SK-N-SH (cell line): ENCODE results near the gene SOX8. TPM values are rescaled to one million over a fixed set of nuclear protein-coding genes. Genes with fewer than 3 reads are reported as not detected.

Source experiments
- CTCF ChIA-PET: fragments of 300-600, 350-600 bp; formaldehyde crosslinking; extraction: SDS; loops from one replicate; lab custom pipeline; 2021; lab: Yijun Ruan, JAX
- POLR2A ChIA-PET: fragments of 350-600 bp; sonication (Branson Sonifier 250); formaldehyde crosslinking; extraction: SDS; loops from one replicate; lab custom pipeline; 2020; ENCODE audit warnings: antibody characterized with exemption, inconsistent platforms; lab: Yijun Ruan, JAX
- DNase-seq: peaks from one replicate; pipeline ENCODE4 v3.0.0; 2012
- H2AFZ ChIP-seq: fragments of 200-600 bp; sonication (generic); 2 replicates; pipeline ENCODE4 v1.8.1; 2016; ENCODE audit warnings: antibody characterized with exemption, mild to moderate bottlenecking, low read depth
- H3F3A ChIP-seq: fragments of 200-600 bp; sonication (generic); replicated peaks from 2 replicates; pipeline ENCODE3; 2016; ENCODE audit warnings: antibody characterized with exemption, mild to moderate bottlenecking; ENCODE audit not compliant: insufficient read depth
- H3K27ac ChIP-seq, 2 experiments: fragments of 200-500 bp in 1 of 2; fragments of 200-600 bp in 1 of 2; sonication (Bioruptor generic) in 1 of 2; sonication (generic), shearing (Covaris generic) in 1 of 2; 2 replicates each; pipeline versions ENCODE4 v1.5.1 to v1.6.1; 2014 to 2016; ENCODE audit warnings: low read depth in 2 of 2, inconsistent platforms in 1 of 2, low read length in 1 of 2, mild to moderate bottlenecking in 1 of 2, mixed read lengths in 1 of 2
- H3K27me3 ChIP-seq: fragments of 200-600 bp; sonication (generic), shearing (Covaris generic); 2 replicates; pipeline ENCODE4 v1.6.1; 2016; ENCODE audit warnings: mixed run types; ENCODE audit not compliant: insufficient read depth
- H3K36me3 ChIP-seq, 2 experiments: fragments of 200-500 bp in 1 of 2; fragments of 200-600 bp in 1 of 2; sonication (Bioruptor generic) in 1 of 2; sonication (generic) in 1 of 2; replicated peaks in 1 of 2; 2 replicates each; pipeline versions ENCODE3 to v1.5.1; 2014 to 2016; ENCODE audit warnings: low read length in 1 of 2, mild to moderate bottlenecking in 1 of 2; ENCODE audit not compliant: insufficient read depth in 2 of 2, control insufficient read depth in 1 of 2
- H3K4me1 ChIP-seq, 2 experiments: fragments of 200-500 bp in 1 of 2; fragments of 200-600 bp in 1 of 2; sonication (Bioruptor generic) in 1 of 2; sonication (generic), shearing (Covaris generic) in 1 of 2; 2 replicates each; pipeline versions ENCODE4 v1.5.1 to v1.6.1; 2014 to 2016; ENCODE audit warnings: low read depth in 1 of 2, low read length in 1 of 2, mixed run types in 1 of 2; ENCODE audit not compliant: insufficient read depth in 2 of 2, control insufficient read depth in 1 of 2
- H3K4me2 ChIP-seq: fragments of 200-600 bp; sonication (generic), shearing (Covaris generic); 2 replicates; pipeline ENCODE4 v1.6.1; 2017; ENCODE audit warnings: mixed run types
- H3K4me3 ChIP-seq, 2 experiments: fragments of 200-500 bp in 1 of 2; fragments of 200-600 bp in 1 of 2; sonication (Bioruptor generic) in 1 of 2; sonication (generic), shearing (Covaris generic) in 1 of 2; 2 replicates each; pipeline versions ENCODE4 v1.5.1 to v1.8.1; 2014 to 2016; ENCODE audit warnings: low read depth in 2 of 2, inconsistent platforms in 1 of 2, low read length in 1 of 2, mild to moderate bottlenecking in 1 of 2, mixed read lengths in 1 of 2, moderate library complexity in 1 of 2
- H3K79me2 ChIP-seq: fragments of 200-600 bp; sonication (generic); 2 replicates; pipeline ENCODE4 v1.8.1; 2017; ENCODE audit warnings: mild to moderate bottlenecking; ENCODE audit not compliant: insufficient read depth
- H3K9ac ChIP-seq: fragments of 200-600 bp; sonication (generic); 2 replicates; pipeline ENCODE4 v1.6.1; 2017; ENCODE audit warnings: mixed run types
- H3K9me2 ChIP-seq: fragments of 200-600 bp; sonication (generic); 2 replicates; pipeline ENCODE4 v1.6.1; 2017; ENCODE audit warnings: mixed run types
- H3K9me3 ChIP-seq: fragments of 200-600 bp; sonication (generic); 2 replicates; pipeline ENCODE4 v1.6.1; 2017; ENCODE audit warnings: mixed run types, mild to moderate bottlenecking, moderate library complexity
- H4K20me1 ChIP-seq: fragments of 200-600 bp; sonication (generic); 2 replicates; pipeline ENCODE4 v1.6.1; 2017; ENCODE audit warnings: mild to moderate bottlenecking, mixed run types; ENCODE audit not compliant: insufficient read depth
- JUND ChIP-seq: IDR thresholded peaks from 2 replicates; pipeline ENCODE4 v1.4.0; 2012
- MXI1 ChIP-seq: IDR thresholded peaks from 2 replicates; pipeline ENCODE4 v1.6.1; 2012; ENCODE audit warnings: mild to moderate bottlenecking, low read depth, low read length, improper control_type of control experiment
- POLR2AphosphoS5 ChIP-seq: IDR thresholded peaks from 2 replicates; pipeline ENCODE4 v1.6.1; 2012; ENCODE audit warnings: low read depth, low read length
- RFX5 ChIP-seq: IDR thresholded peaks from 2 replicates; pipeline ENCODE4 v1.6.1; 2012; ENCODE audit warnings: mild to moderate bottlenecking, improper control_type of control experiment, low read length
- TAF1 ChIP-seq: IDR thresholded peaks from 2 replicates; pipeline ENCODE4 v1.6.1; 2012; ENCODE audit warnings: low read depth, mild to moderate bottlenecking, low read length, moderate library complexity, borderline replicate concordance
- YY1 ChIP-seq: IDR thresholded peaks from 2 replicates; pipeline ENCODE4 v1.4.0; 2012; ENCODE audit warnings: low read depth, mild to moderate bottlenecking
- WGBS: methylation state at CpG from one replicate; pipeline ENCODE4 v1.1.6; 2017; ENCODE audit warnings: low lambda C conversion rate; 5-methylcytosine and 5-hydroxymethylcytosine counted together
- polyA plus RNA-seq, 3 experiments: library from polyadenylated mRNA; depleted of rRNA; stranded (reverse); fragments of >200 nt; gene quantifications; 2 replicates each; pipeline ENCODE4 v1.2.3, GENCODE V29; 2012
- TF ChIP-seq, protein P1 (sequence below): fragments of 150-350 bp; IDR thresholded peaks from 2 replicates; pipeline ENCODE4 v1.6.1; 2016; ENCODE audit warnings: mild to moderate bottlenecking, low read depth, low read length
- TF ChIP-seq, protein P2 (sequence below): IDR thresholded peaks from 2 replicates; pipeline ENCODE4 v1.4.0; 2012; ENCODE audit warnings: low read depth, borderline replicate concordance
- TF ChIP-seq, protein P3 (sequence below): fragments of 200-600 bp; sonication (generic); IDR thresholded peaks from 2 replicates; pipeline ENCODE4 v1.6.1; 2017; ENCODE audit warnings: antibody characterized with exemption, mild to moderate bottlenecking, moderate library complexity
- TF ChIP-seq, protein P4 (sequence below): IDR thresholded peaks from 2 replicates; pipeline ENCODE4 v1.6.1; 2012; ENCODE audit warnings: mild to moderate bottlenecking, low read depth, low read length, moderate library complexity
- TF ChIP-seq, protein P5 (sequence below): IDR thresholded peaks from 2 replicates; pipeline ENCODE4 v1.4.0; 2012; ENCODE audit warnings: low read depth

SOX8 gene
- polyA plus RNA-seq, 1 of the 3 experiments (the other 2 are of a cell fraction): not detected

DNA sequence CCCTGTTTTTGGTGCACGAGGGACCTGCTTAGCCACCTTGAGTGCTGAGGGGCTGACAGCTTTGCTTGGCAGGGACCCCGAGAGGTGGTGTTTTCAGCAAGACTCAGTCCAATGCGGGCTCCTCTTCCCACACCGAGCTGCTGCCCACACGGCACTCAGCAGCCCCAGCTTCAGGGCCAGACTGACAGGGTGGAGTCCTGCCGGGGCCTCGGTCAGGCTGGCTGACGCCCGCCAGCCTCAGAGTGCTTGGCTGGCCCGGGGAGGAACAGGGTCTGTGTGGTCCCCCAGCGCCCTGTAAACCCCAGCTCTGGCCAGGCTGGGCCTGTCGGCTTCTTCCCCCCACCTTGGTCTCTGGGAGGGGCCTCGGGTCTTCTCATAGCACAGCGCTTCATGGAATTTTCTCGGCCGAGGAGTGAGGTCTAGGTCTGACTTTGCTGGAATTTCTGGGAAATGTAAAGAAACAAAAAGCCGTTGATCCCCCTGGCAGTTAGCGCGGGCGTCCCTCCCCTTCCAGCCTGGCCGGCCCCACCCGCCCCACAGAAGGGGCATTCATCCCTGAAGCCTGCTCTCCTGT lies 2.6 kb downstream of the SOX8 start:
- Histone ChIP-seq H3K4me3 (no peak overlapping the region), H3K27me3 (peaks cover 90% of the 10 kb centered on the region), H2AFZ (no peak overlapping the region), H3K9ac (no peak overlapping the region), H3F3A (peaks cover 3% of the 10 kb centered on the region), H4K20me1 (peaks cover 19% of the 10 kb centered on the region; the same call in 1 of the 2 replicates), H3K36me3 (no peaks in the 10 kb centered on the region), H3K27ac (no peak overlapping the region), H3K9me2 (no peaks in the 10 kb centered on the region), H3K4me1 (no peaks in the 10 kb centered on the region), H3K4me2 (no peak overlapping the region), H3K79me2 (no peaks in the 10 kb centered on the region), H3K9me3 (no peaks in the 10 kb centered on the region)
- ChIA-PET POLR2A (interaction anchor here (0.6 kb wide), 1 partner anchor 637 kb away, joined by 3 read pairs; no protein-coding TSS in a partner anchor), CTCF (no interaction called here)
- TF ChIP-seq JUND (no peak), POLR2AphosphoS5 (no peak), TAF1 (no peak), YY1 (no peak), RFX5 (no peak), MXI1 (no peak)
- TF ChIP-seq, protein P1, sequence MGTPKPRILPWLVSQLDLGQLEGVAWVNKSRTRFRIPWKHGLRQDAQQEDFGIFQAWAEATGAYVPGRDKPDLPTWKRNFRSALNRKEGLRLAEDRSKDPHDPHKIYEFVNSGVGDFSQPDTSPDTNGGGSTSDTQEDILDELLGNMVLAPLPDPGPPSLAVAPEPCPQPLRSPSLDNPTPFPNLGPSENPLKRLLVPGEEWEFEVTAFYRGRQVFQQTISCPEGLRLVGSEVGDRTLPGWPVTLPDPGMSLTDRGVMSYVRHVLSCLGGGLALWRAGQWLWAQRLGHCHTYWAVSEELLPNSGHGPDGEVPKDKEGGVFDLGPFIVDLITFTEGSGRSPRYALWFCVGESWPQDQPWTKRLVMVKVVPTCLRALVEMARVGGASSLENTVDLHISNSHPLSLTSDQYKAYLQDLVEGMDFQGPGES: no peak
- TF ChIP-seq, protein P2, sequence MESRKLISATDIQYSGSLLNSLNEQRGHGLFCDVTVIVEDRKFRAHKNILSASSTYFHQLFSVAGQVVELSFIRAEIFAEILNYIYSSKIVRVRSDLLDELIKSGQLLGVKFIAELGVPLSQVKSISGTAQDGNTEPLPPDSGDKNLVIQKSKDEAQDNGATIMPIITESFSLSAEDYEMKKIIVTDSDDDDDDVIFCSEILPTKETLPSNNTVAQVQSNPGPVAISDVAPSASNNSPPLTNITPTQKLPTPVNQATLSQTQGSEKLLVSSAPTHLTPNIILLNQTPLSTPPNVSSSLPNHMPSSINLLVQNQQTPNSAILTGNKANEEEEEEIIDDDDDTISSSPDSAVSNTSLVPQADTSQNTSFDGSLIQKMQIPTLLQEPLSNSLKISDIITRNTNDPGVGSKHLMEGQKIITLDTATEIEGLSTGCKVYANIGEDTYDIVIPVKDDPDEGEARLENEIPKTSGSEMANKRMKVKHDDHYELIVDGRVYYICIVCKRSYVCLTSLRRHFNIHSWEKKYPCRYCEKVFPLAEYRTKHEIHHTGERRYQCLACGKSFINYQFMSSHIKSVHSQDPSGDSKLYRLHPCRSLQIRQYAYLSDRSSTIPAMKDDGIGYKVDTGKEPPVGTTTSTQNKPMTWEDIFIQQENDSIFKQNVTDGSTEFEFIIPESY: no peak
- TF ChIP-seq, protein P3, sequence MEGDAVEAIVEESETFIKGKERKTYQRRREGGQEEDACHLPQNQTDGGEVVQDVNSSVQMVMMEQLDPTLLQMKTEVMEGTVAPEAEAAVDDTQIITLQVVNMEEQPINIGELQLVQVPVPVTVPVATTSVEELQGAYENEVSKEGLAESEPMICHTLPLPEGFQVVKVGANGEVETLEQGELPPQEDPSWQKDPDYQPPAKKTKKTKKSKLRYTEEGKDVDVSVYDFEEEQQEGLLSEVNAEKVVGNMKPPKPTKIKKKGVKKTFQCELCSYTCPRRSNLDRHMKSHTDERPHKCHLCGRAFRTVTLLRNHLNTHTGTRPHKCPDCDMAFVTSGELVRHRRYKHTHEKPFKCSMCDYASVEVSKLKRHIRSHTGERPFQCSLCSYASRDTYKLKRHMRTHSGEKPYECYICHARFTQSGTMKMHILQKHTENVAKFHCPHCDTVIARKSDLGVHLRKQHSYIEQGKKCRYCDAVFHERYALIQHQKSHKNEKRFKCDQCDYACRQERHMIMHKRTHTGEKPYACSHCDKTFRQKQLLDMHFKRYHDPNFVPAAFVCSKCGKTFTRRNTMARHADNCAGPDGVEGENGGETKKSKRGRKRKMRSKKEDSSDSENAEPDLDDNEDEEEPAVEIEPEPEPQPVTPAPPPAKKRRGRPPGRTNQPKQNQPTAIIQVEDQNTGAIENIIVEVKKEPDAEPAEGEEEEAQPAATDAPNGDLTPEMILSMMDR: no peak
- TF ChIP-seq, protein P4, sequence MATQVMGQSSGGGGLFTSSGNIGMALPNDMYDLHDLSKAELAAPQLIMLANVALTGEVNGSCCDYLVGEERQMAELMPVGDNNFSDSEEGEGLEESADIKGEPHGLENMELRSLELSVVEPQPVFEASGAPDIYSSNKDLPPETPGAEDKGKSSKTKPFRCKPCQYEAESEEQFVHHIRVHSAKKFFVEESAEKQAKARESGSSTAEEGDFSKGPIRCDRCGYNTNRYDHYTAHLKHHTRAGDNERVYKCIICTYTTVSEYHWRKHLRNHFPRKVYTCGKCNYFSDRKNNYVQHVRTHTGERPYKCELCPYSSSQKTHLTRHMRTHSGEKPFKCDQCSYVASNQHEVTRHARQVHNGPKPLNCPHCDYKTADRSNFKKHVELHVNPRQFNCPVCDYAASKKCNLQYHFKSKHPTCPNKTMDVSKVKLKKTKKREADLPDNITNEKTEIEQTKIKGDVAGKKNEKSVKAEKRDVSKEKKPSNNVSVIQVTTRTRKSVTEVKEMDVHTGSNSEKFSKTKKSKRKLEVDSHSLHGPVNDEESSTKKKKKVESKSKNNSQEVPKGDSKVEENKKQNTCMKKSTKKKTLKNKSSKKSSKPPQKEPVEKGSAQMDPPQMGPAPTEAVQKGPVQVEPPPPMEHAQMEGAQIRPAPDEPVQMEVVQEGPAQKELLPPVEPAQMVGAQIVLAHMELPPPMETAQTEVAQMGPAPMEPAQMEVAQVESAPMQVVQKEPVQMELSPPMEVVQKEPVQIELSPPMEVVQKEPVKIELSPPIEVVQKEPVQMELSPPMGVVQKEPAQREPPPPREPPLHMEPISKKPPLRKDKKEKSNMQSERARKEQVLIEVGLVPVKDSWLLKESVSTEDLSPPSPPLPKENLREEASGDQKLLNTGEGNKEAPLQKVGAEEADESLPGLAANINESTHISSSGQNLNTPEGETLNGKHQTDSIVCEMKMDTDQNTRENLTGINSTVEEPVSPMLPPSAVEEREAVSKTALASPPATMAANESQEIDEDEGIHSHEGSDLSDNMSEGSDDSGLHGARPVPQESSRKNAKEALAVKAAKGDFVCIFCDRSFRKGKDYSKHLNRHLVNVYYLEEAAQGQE: no peak
- TF ChIP-seq, protein P5, sequence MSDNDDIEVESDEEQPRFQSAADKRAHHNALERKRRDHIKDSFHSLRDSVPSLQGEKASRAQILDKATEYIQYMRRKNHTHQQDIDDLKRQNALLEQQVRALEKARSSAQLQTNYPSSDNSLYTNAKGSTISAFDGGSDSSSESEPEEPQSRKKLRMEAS: no peak
- DNase-seq: peak; percentile 45
- WGBS: 28% methylated on average over 7 of the region's 22 CpGs
